Esophagus squamous epithelium (tissue), 5 donors: ENCODE measurements around the gene CUL7. TPM values are rescaled to one million over a fixed set of nuclear protein-coding genes. Genes with fewer than 3 reads are reported as not detected.
"Not testable (repeated sequence)": the region's sequence is repeated elsewhere in the genome, so short reads cannot be mapped to it uniquely, and the experiment has no call there.

Source experiments
- DNase-seq: peaks from one replicate; lab custom pipeline; 2025; lab: John Stamatoyannopoulos, UW
- H3K27ac ChIP-seq, 4 donors: fragments of 200-600 bp; sonication (generic); one replicate each; pipeline ENCODE4 v1.5.1; 2016 to 2019; ENCODE audit warnings: mild to moderate bottlenecking in 1 of 4
- H3K27me3 ChIP-seq, 4 donors: fragments of 200-600 bp; sonication (generic); 1 replicate in 3 of 4; 2 replicates in 1 of 4; pipeline versions ENCODE4 v1.5.1 to v1.6.0; 2017 to 2021; ENCODE audit warnings: antibody characterized with exemption in 1 of 4
- H3K36me3 ChIP-seq, 3 donors: fragments of 200-600 bp; sonication (generic); one replicate each; pipeline ENCODE4 v1.5.1; 2016 to 2019
- H3K4me1 ChIP-seq, 3 donors: fragments of 200-600 bp; sonication (generic); one replicate each; pipeline ENCODE4 v1.5.1; 2017 to 2019
- H3K4me3 ChIP-seq, 4 donors: fragments of 200-600 bp; sonication (generic); 1 replicate in 3 of 4; 2 replicates in 1 of 4; pipeline ENCODE4 v1.5.1; 2016 to 2019; ENCODE audit warnings: mild to moderate bottlenecking in 2 of 4, moderate library complexity in 1 of 4
- H3K9me3 ChIP-seq, 3 donors: fragments of 200-600 bp; sonication (generic); one replicate each; pipeline ENCODE4 v1.5.1; 2016 to 2019
- CTCF ChIP-seq, 6 experiments: fragments of 450-650 bp in 4 of 6; fragments of 200-600 bp in 2 of 6; sonication (generic) in 2 of 6; IDR thresholded peaks; one replicate each; pipeline ENCODE4 v1.5.1; 2016 to 2019; ENCODE audit warnings: antibody characterized with exemption in 6 of 6, mild to moderate bottlenecking in 4 of 6, moderate library complexity in 4 of 6
- POLR2A ChIP-seq, 4 donors: fragments of 450-650 bp; IDR thresholded peaks; one replicate each; pipeline ENCODE4 v1.6.1; 2017; ENCODE audit warnings: antibody characterized with exemption in 4 of 4, mild to moderate bottlenecking in 4 of 4, moderate library complexity in 3 of 4
- WGBS, 2 donors: methylation state at CpG; one replicate each; pipeline ENCODE4 v1.1.5; 2018; 5-methylcytosine and 5-hydroxymethylcytosine counted together
- intact Hi-C: fragments of 100-400 bp; cut with DNase I; formaldehyde crosslinking; loops from one replicate; pipeline ENCODE4 v1.15.0; 2022
- total RNA-seq, 4 donors: library from RNA; depleted of rRNA; stranded (reverse); fragments of >200 nt; gene quantifications; one replicate each; pipeline ENCODE4 v1.1.0, GENCODE V29; 2016
- donor health status: DM: yes; HTN: yes; CAD: no.

CUL7 gene
- total RNA-seq, 4 donors from 2014 or later = 6.5 to 10.8 (median 8.0) TPM

- Histone ChIP-seq H3K27ac (no peak overlapping the region), H3K9me3 (no peaks in the 10 kb centered on the region), H3K27me3 (no peaks in the 10 kb centered on the region), H3K4me1 (peaks cover 0 to 19% (median 6%) of the 10 kb centered on the region in 3 donors), H3K4me3 (no peak overlapping the region), H3K36me3 (peaks cover 0 to 78% (median 13%) of the 10 kb centered on the region in 3 donors)
- no peak for TF ChIP-seq POLR2A (IDR thresholded peaks at IDR 0.05)
- no peak for TF ChIP-seq CTCF (IDR thresholded peaks at IDR 0.05)
- WGBS, 2 donors = 91 to 94% methylated on average over 3 to 6 of the region's 7 CpGs
- DNase-seq = no peak
- intact Hi-C loops = no loop called here
Measured at GRCh38 chr6:43047998-43048397, 5.7 kb downstream of the CUL7 start.

GRCh38 chr6:43045371-43045930 is 8.2 kb downstream of the CUL7 start:
- Histone ChIP-seq H3K27ac (no peak overlapping the region), H3K4me3 (no peak overlapping the region), H3K27me3 (no peaks in the 10 kb centered on the region), H3K9me3 (no peaks in the 10 kb centered on the region), H3K4me1 (no peaks in the 10 kb centered on the region), H3K36me3 (peaks cover 4 to 98% (median 18%) of the 10 kb centered on the region in 3 donors)
- TF ChIP-seq CTCF (IDR thresholded peaks at IDR 0.05) (no peak), POLR2A (IDR thresholded peaks at IDR 0.05) (no peak)
- intact Hi-C loops = no loop called here
- 90 to 92% methylated on average over 6 of the region's 11 CpGs for WGBS, 2 donors
- no peak for DNase-seq

GRCh38 chr6:43043310-43043709 is 10.3 kb downstream of the CUL7 start:
- intact Hi-C loops = no loop called here
- Histone ChIP-seq H3K27ac (no peak overlapping the region), H3K36me3 (peaks cover 12 to 100% (median 16%) of the 10 kb centered on the region in 3 donors)

GRCh38 chr6:43041475-43041874 is 12.2 kb downstream of the CUL7 start:
- DNase-seq, intact Hi-C loops: not testable (repeated sequence)
- WGBS, 2 donors = 88 to 92% methylated on average over 8 of the region's 8 CpGs

More at GRCh38 chr6:43043310-43043709, 10.3 kb downstream of the CUL7 start:
- no peak for DNase-seq
- 89 to 92% methylated on average over 2 to 9 of the region's 9 CpGs for WGBS, 2 donors
- Histone ChIP-seq H3K9me3 (no peaks in the 10 kb centered on the region), H3K4me3 (no peak overlapping the region), H3K4me1 (no peaks in the 10 kb centered on the region), H3K27me3 (no peaks in the 10 kb centered on the region)
- no peak for TF ChIP-seq POLR2A (IDR thresholded peaks at IDR 0.05)
- no peak for TF ChIP-seq CTCF (IDR thresholded peaks at IDR 0.05)

GRCh38 chr6:43040542-43041257 is 13.0 kb downstream of the CUL7 start:
- H3K4me3 ChIP-seq = no peak overlapping the region
- intact Hi-C loops = no loop called here
- no peak for DNase-seq
- H3K4me1 ChIP-seq = no peaks in the 10 kb centered on the region
- TF ChIP-seq CTCF (IDR thresholded peaks at IDR 0.05) (no peak), POLR2A (IDR thresholded peaks at IDR 0.05) (no peak)
- H3K9me3 ChIP-seq = no peaks in the 10 kb centered on the region
- peaks cover 12 to 100% (median 22%) of the 10 kb centered on the region in 3 donors for H3K36me3 ChIP-seq
- H3K27me3 ChIP-seq = no peaks in the 10 kb centered on the region
- WGBS, 2 donors = 91 to 100% methylated on average over 2 to 11 of the region's 18 CpGs
- no peak overlapping the region for H3K27ac ChIP-seq

More at GRCh38 chr6:43041475-43041874, 12.2 kb downstream of the CUL7 start:
- H3K27me3 ChIP-seq, H3K9me3 ChIP-seq, H3K27ac ChIP-seq, H3K4me1 ChIP-seq, H3K4me3 ChIP-seq: not testable (repeated sequence)
- H3K36me3 ChIP-seq = peaks cover 12 to 100% (median 25%) of the 10 kb centered on the region in 3 donors
